ELF-1 (cell line): Measurements from ENCODE around the gene DCST2.

Experiments
- DNase-seq: peaks from one replicate; pipeline ENCODE4 v3.0.0-alpha.2; 2016; ENCODE audit warnings: low read depth, low spot score

Gene DCST2

DNA sequence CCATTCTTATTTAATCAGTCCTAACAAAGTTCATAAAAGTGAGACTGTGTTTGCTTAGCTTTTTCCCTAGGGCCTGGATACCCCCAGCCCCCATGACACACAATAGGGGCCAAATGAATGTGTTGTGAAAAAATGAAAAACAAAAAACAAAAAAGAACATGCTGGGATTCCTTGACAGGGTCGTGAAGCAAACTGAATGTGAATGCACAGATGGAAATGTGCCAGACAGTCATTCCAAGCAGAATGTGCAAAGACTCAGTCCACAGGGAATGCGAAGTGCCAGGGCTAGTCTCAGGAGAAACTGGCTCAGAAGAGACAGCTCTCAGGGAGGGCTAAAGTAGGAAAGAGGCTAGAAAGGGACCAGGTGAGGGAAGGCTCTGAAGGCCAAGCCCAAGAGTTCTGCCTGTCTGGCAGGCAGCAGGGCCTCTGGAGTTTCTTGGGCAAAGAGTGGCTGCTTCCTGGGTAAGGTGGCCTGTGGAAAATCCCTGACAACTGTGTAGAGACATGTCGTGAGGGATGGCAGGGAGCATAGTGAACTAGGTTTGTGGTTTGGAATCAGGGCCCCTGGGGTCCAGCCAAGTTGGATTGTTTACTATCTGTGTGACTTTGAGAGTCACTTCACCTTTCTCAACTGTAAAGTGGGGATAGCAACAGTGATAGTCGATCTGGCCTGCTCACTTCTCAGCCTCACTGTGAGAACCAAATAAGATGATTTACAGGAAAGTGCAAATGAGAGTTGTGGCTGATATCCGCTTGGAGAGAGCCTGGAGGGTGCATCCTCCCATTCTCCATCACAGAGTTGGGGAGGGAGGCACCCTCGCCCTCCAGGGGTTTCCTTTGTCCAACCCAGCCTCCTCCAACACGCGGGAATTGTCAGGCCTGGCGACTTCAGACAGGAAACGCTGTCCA is 16.3 kb upstream of the DCST2 start:
- no peak for DNase-seq

DNA sequence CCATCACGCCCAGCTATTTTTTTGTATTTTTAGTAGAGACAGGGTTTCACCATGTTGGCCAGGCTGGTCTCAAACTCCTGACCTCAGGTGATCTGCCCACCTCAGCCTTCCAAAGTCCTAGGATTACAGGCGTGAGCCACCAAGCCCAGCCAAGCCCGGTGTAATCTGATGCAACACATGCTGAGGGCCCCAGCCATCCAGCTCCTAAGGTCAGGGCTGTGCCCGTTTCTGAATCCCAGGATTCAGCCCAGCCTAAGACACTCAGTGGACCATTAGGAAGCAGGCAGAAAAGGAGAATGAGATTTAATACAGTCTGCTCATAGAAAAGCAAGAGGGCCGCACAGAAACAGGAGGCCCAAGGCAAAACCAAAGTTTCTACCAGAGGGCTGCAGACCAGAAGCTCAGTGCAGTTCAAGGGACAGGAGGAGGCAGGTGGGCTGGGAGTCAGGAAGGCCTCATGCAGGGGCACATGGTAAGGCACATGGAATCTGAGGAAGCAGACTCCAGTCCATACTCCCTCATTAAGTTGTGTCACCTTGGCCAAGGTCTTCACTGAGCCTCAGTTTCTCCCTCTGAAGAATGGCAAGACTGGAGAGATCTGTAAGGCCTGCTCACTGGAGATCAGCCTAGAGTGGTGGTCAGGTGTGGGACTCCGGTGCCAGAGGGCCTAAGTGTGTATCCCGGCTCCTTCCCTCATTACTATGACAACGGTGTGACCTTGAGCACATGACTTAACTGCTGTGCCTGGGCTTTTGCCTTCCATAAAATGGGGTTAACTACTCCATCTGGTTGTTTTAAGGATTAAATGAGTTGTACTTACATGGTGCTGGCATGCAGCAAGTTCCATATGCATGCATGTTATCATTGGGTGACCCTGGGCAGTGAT is 15.1 kb upstream of the DCST2 start:
- no peak for DNase-seq

- DNase-seq = peak; percentile 87
Measured at GRCh38 chr1:155044812-155045657, 11.5 kb upstream of the DCST2 start.

DNA sequence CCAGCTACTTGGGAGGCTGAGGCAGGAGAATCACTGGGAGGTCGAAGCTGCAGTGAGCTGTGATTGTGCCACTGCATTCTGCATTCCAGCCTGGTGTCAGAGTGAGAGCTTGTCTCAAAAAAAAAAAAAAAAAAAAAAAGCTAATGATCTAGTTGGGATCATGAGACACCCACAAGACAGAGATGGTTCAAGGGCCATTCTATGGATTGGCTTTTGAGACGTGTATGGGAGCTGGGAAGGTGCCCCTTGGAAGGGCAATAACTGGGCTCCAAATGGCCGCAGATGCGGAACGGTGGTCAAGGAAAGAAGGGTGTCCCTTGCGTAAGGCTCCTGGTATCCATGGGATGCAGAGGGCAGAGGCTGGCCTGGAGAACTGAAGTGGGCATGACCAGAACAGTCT is 10.8 kb upstream of the DCST2 start:
- DNase-seq = no peak

- DNase-seq = no peak
Measured at GRCh38 chr1:155043793-155044192, 10.2 kb upstream of the DCST2 start.

- DNase-seq = no peak
Measured at GRCh38 chr1:155043301-155043702, 9.7 kb upstream of the DCST2 start.

GRCh38 chr1:155042789-155043188 is 9.2 kb upstream of the DCST2 start:
- no peak for DNase-seq

DNA sequence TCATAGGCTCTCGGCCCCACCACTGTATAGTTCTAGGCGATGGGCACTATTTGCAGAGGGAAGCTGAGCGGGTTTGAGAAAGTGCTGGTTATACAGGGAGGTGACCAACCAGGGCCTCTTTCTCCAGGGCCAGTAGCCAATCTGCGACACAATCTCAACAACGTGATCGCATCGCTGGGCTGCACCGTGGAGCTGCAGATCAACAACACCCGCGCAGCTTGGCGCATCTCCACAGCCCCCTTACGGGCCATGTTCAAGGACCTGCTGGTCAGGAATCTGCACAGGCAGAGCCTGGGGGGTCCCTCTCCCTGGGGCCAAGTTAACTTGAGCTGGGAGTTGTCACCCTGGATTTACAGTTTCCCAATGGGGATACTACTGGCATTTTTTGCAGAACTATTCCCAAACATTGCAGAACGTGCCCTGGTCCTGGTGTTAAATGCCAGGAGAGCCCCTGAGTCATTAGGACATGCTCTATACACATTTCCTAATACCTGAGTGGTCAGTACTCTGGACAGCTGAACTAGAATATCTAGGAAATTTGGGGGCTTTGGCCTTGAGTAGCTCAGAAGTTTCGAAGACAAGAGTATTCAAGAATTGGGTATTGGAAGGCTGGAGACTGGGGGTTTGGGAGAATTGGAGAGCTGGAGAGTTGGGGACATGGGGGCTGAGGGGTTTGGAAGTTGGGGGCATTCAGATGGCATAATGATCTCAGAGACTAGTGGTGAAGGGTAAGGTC is 6.9 kb upstream of the DCST2 start:
- DNase-seq = no peak

DNA sequence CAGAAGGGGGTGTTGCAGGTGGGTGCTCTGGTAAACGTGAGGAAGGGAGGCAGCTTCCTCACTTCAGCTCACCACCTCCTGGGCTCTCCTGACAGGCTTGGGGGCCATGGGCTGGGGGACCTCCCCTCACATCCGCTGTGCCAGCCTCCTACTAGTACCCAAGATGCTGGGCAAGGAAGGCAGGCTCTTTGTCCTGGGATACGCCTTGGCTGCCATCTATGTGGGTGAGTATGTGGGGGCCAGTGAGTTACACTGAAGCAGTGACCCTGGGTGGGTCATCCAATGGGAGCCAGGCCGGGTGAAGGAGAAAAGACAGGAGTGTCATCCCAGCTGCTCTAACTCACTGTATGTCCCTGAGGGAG is 5.7 kb upstream of the DCST2 start:
- no peak for DNase-seq

GRCh38 chr1:155038602-155039307 is 5.2 kb upstream of the DCST2 start:
- peak; percentile 34 for DNase-seq

DNA sequence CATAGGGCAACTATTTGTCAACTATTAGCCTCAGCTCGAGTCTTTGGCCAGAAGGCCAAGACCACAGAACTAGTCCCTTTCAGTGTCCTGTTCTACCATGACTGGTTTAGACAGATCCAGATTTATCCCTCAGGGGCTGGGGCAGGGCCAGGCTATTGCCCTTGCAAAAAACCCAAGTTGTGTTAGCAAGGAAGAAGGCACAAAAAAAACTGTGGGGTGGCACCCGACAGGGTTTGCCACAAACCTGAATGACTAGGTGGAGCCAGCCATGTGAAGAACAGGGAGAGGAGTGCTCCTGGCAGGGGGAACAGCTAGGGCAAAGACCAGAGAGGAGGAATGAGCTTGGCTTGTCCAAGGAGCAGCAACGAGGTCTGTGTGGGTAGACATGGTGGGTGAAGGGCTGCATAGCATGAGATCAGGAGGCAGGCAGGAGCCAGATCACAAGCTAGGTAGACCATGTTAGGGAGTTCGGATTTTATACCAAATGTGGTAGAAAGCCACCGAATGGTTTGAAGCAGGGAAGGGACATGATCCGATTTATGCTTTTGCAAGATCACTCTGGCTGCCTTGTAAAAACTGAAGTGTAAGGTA is 4.4 kb upstream of the DCST2 start:
- no peak for DNase-seq

GRCh38 chr1:155037043-155037442 is 3.5 kb upstream of the DCST2 start:
- no peak for DNase-seq

- no peak for DNase-seq
Measured at GRCh38 chr1:155035936-155036335, 2.4 kb upstream of the DCST2 start.

DNA sequence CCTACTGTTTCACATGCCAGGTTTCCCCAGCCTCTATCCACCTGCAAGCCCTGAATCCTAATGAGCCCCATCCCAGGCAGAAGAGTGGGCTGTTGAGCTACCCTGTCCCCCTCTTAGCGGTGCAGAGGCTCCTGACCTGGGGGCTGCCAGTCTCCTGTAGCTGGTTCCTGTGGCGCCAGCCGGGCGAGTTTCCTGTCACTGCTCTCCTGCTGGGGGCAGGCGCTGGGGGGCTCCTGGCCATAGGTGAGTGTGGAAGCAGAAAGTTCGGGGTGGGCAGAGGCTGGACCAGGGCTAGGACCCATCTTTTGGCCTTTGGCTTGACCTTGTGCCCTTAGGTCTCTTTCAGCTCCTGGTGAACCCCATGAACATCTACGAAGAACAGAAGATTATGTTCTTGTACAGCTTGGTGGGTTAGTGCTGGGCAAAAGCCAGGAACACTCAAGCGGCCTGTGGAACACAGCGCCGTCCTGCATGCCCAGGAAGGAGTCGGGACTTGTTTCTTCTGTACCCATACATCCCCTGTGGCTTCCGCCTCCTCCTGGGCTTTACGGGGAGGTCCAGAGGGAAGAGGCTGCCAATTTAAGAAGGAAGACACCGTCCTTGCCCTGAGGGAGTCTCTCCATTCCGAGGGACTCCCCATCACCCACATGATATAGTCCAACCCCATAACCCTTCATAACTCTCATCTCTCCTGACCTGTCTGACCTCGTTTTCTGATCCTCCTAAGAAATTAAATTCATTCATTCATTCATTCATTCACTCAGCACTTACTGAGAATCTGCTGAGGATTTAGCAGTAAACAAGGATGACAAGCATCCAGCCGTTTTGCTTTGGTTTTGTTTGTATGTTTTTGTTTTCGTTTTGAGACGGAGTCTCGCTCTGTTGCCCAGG is 982 bp upstream of the DCST2 start:
- DNase-seq = no peak

DNA sequence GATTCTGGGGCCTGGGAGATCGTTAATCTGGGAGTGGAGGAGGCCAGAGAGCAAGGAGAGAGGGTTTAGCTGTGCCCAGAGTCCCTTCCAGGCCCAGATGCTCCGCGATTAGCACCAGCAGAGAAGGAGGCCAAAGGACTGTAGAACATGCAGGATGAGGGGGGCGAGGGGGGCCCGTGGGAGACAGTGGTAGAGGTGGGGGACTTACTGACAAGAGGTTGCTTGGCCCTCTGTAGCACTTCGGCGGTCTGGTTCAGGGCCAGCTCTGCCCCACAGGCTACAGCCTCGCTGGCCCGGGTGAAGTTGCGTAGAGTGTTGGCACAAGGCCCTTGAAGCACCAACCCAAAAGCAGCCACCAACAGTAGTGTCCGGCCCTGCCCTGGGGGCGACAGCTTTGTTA is 695 bp downstream of the DCST2 start:
- no peak for DNase-seq

GRCh38 chr1:155030899-155031298 is 2.7 kb downstream of the DCST2 start:
- no peak for DNase-seq

DNA sequence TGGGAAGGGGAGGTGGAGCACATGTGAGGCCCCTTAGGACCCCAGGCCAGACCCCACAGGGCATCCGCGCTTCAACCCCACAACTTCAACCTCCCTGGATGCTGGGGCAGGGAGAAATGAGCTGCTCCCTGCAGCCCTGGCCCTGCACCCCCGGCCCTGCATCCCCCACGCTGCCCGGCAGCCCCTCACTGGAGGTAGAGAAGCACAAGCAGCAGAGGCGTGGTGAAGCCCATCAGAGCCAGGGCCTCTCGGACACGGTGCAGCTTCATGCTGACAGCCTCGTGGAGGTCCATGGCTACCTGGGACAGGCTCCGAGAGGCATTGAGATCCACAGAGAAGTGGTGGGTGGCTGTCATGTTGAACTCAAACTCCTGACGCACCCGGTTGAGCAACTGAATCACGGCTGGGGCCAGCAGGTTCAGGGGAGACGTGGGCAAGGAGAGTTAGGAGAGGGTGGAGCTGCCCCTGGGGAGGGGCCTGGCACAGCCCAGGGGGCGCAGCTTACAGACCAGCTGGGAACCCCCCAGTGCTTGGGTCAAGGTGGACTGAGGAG is 3.3 kb downstream of the DCST2 start:
- no peak for DNase-seq

DNA sequence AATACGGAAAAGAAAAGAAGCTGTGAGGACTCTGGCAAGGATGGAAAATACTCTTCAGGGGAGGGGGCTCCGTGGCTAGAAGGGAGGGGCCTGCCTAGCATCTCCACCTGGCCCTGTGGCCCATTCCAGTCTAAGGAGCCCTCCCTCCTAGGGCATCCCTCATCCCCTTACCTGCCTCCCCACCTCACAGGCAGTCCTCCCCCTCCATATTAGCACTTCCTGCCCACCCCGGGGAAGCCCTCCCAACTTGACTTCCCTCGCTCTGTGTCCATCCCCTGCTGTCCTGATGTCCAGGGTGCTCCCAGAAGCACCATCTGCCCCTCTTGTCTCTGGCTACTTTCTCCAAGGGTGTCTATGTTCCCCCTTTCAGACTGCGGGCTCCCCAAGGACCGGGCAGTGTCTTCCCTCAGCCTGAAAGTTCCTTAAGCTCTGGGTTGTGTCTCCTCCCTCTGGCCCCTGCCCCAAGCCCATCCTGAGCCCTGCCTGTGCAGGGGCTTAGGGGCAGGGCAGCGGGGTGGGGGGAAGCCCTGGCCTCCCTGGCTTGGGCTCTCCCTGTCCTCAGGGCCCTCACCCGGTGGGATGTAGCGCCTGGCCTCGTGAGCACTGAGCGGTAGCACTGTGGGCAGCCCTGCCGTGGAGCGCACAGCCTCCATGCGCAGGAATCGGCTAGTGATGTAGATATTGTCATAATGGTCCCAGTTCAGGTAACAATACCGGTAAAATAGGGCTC is 3.9 kb downstream of the DCST2 start:
- no peak for DNase-seq
